Upper lobe of right lung (tissue), 1 donor: ENCODE results near the gene AKTIP. TPM values are rescaled to one million over a fixed set of nuclear protein-coding genes. Genes with fewer than 3 reads are reported as not detected.
A peak's percentile ranks its signal among the peaks of the same experiment; 100 is the strongest.

Source experiments
- ATAC-seq: fragments of 200-7000 bp; cut with Tn5 transposase; one replicate; pipeline ENCODE4 v1.9.1; 2020; ENCODE audit warnings: mild to moderate bottlenecking, moderate library complexity
- DNase-seq: peaks from one replicate; pipeline ENCODE4 v3.0.0-alpha.2; 2020
- H3K27ac ChIP-seq: fragments of 200-600 bp; one replicate; pipeline ENCODE4 v1.8.0; 2022
- H3K27me3 ChIP-seq: fragments of 200-600 bp; one replicate; pipeline ENCODE4 v1.8.0; 2022; ENCODE audit warnings: mild to moderate bottlenecking
- H3K36me3 ChIP-seq: fragments of 200-600 bp; one replicate; pipeline ENCODE4 v1.8.0; 2022
- H3K4me1 ChIP-seq: fragments of 200-600 bp; one replicate; pipeline ENCODE4 v1.8.0; 2022
- H3K4me3 ChIP-seq: fragments of 200-600 bp; one replicate; pipeline ENCODE4 v1.8.0; 2022; ENCODE audit warnings: mild to moderate bottlenecking
- H3K9me3 ChIP-seq: fragments of 200-600 bp; one replicate; pipeline ENCODE4 v1.8.0; 2022
- CTCF ChIP-seq: fragments of 200-600 bp; IDR thresholded peaks from one replicate; pipeline ENCODE4 v1.8.0; 2022; ENCODE audit warnings: antibody characterized with exemption
- intact Hi-C: fragments of 100-400 bp; cut with DNase I; formaldehyde crosslinking; loops from one replicate; pipeline ENCODE4 v1.11.0; 2022
- total RNA-seq: library from RNA; stranded (reverse); fragmentation: NEBNext Ultra II Directional; extraction: Animal tissue kit (Norgen Biotek cat#: 25700); gene quantifications from one replicate; pipeline ENCODE4 v1.2.1, GENCODE V29; 2021
- donor health status: DM: no; HTN: yes; CAD: no; lungs with severe emphysema.

Gene AKTIP
- total RNA-seq, 1 donor from 2014 or later = 40.7 TPM

GRCh38 chr16:53449816-53450517 is 53.0 kb downstream of the AKTIP start:
- intact Hi-C loops = no loop called here
- H3K27me3 ChIP-seq = no peaks in the 10 kb centered on the region
- TF ChIP-seq CTCF = no peak
- ATAC-seq = no peak
- H3K9me3 ChIP-seq = no peaks in the 10 kb centered on the region
- no peak overlapping the region for H3K4me3 ChIP-seq
- DNase-seq = no peak
- no peaks in the 10 kb centered on the region for H3K4me1 ChIP-seq
- no peak overlapping the region for H3K27ac ChIP-seq
- H3K36me3 ChIP-seq = peaks cover 95% of the 10 kb centered on the region

GRCh38 chr16:53446090-53446489 is 56.9 kb downstream of the AKTIP start:
- TF ChIP-seq CTCF = no peak
- Histone ChIP-seq H3K4me3 (no peak overlapping the region), H3K9me3 (no peaks in the 10 kb centered on the region), H3K4me1 (no peaks in the 10 kb centered on the region), H3K27ac (no peak overlapping the region), H3K36me3 (peaks cover 91% of the 10 kb centered on the region), H3K27me3 (no peaks in the 10 kb centered on the region)
- ATAC-seq = no peak
- DNase-seq = no peak
- intact Hi-C loops = no loop called here

GRCh38 chr16:53445534-53445933 is 57.5 kb downstream of the AKTIP start:
- intact Hi-C loops = no loop called here
- no peak overlapping the region for H3K4me3 ChIP-seq
- no peak for DNase-seq
- peaks cover 89% of the 10 kb centered on the region for H3K36me3 ChIP-seq
- no peaks in the 10 kb centered on the region for H3K27me3 ChIP-seq
- no peak overlapping the region for H3K27ac ChIP-seq
- no peaks in the 10 kb centered on the region for H3K4me1 ChIP-seq
- no peak for TF ChIP-seq CTCF
- ATAC-seq = peak; percentile 13
- H3K9me3 ChIP-seq = no peaks in the 10 kb centered on the region

Other genes starting within 250 kb of the AKTIP start
- gene RBL2, start 68.7 kb downstream of the AKTIP start, total RNA-seq = 97.9 TPM
- 3.5 TPM for gene RPGRIP1L, start 200.7 kb upstream of the AKTIP start, total RNA-seq
- 75.6 TPM for gene FTO, start 200.9 kb upstream of the AKTIP start, total RNA-seq